GM19351 (cell line): ENCODE results near the gene SLC35E3.

Experiments
- ATAC-seq: cut with Tn5 transposase; IDR thresholded peaks from one replicate; pipeline ENCODE4 v1.9.1; 2021; ENCODE audit warnings: mild to moderate bottlenecking, moderate library complexity; ENCODE audit not compliant: unreplicated experiment

The SLC35E3 gene

DNA sequence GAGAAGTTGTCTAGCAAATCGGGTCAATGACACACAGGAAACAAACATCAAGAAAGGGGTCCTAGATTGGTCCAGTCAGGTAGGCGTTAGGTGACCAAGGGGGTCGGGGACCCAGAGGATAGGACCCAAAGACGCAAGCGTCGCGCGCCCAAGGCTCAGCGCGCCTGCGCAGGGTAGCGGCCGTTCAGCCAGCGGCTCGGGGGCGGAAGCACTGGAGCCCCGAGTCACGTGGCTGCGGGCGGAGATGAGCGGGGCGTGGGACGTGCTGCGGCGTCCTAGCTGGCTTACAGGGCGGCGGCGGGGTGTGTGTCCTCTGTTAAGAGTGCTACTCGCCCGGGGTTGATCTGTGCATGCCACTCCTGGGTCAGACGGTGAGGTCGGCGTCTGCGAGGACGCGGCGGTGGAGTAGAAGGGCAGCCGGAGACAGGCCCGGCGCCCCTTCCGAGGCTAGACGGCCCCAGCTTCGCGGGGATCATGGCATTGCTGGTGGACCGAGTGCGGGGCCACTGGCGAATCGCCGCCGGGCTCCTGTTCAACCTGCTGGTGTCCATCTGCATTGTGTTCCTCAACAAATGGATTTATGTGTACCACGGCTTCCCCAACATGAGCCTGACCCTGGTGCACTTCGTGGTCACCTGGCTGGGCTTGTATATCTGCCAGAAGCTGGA, at the start of gene SLC35E3:
Gene SLC35E3 (plus strand): TSS at position 273 of the 668 bp plus-strand sequence. CDS start 202 bp downstream, at position 475.
- ATAC-seq, result peak; percentile 98

DNA sequence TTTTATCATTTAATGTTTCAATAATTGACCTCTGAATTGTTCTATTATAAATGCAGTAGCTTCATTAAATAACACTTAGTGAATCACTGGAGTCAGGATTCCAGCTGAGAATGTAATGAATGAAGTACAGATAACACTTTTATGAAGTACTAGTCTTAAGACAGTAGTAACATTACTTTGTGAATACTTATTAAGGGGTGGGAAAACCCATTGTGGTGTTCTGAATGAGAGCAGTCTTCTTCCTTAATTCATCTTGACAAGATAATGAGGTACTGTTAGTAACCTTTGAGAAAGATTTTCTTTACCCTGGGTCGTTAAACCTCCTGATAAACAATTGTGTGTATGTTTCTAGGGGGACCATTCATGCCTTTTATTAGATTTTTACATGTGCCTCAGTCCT, 46.5 kb upstream of the SLC35E3 start:
- ATAC-seq, result no peak

DNA sequence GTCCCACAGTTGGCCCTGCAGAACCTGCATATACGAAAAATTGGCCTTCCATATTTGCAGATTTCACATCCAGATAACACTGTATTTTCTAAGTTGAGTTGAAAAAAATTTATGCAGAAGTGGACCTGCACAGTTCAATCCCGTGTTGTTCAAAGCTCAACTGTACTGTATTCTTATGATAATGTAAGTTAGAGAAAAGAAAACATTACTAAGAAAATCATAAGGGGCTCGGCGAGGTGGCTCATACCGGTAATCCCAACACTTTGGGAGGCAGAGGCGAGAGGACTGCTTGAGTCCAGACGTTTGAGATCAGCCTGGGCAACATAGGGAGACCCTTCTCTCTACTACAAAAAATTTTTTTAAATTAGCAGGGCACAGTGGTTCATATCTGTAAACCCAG, 18.2 kb upstream of the SLC35E3 start:
- no peak for ATAC-seq

DNA sequence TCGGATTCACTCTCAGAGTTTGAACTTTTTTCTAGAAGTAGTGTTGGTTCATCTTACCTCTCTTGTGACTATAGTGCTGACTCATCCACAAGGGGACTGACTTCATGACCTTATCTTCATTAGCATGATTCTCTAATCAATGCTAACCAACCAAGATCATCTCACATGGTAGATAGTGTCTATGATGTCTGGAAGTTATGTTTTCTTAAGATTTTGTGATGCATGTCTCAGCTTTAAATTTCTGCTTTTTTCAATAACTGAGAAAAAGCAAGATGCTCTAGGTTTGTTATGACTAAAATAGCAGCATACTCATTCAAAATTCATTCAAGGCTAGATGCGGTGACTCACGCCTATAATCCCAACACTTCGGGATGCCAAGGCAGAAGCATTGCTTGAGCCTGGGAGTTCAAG, 12.3 kb upstream of the SLC35E3 start:
- no peak for ATAC-seq

DNA sequence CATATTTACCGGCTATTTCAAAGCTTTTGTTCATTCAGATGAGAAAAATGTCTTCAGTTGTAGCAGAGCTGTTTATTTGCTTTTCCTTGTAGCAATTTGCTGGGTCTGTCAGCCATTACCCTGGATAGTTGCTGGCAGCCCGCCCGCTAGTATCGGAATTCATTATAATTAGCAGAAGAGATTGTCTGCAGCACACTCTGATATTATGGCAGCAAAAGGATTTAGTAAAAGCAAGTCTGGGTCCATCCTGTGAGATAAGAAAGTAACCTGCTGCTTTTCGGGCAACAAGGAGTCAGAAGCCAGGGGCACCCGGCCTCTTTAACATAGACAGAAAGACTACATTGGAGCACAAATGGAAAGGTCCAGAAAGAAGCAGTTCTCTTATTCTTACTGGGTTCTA, 6.1 kb upstream of the SLC35E3 start:
- ATAC-seq, result no peak

DNA sequence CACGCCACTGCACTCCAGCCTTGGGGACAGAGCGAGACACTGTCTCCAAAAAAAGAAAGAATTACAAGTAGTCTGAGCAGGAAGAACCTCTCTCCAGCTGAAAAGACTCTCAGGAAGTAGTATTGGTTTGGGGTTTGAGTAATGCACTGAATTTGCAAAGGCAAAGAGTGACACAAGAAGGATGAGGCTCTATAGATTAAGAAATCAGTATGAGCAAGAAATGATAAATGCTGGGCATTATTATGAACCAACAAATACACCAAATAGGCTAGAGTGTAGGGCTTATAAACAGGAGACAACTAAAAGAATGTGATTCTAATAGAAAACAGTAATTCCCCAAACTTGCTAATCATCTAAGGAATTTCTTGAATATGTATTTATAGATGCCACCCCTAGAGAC, 2.6 kb upstream of the SLC35E3 start:
- ATAC-seq, result no peak

DNA sequence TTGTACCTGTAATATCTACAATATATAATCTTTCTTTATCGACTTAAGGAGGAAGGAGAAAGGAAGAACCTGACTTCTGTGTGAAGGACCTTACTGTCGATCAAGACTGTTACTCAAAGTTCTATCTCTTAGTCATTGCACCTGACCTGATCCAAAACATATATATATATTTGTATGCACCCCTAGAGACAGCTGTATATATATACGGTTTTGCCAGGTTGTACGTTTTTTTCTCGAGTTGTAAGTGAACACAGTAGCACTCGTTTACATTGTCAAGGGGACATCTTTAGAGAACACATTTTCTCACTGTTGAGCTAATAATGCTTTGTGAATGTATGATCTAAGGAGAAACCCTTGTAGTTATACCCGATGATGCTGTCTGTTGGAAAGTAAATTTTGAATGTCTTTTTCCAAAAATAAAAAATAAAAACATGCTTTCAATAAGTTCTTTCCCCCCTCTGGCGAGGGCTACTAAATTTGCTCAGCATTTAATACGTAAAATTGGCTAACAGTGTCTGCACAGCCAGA, 536 bp upstream of the SLC35E3 start:
- no peak for ATAC-seq

DNA sequence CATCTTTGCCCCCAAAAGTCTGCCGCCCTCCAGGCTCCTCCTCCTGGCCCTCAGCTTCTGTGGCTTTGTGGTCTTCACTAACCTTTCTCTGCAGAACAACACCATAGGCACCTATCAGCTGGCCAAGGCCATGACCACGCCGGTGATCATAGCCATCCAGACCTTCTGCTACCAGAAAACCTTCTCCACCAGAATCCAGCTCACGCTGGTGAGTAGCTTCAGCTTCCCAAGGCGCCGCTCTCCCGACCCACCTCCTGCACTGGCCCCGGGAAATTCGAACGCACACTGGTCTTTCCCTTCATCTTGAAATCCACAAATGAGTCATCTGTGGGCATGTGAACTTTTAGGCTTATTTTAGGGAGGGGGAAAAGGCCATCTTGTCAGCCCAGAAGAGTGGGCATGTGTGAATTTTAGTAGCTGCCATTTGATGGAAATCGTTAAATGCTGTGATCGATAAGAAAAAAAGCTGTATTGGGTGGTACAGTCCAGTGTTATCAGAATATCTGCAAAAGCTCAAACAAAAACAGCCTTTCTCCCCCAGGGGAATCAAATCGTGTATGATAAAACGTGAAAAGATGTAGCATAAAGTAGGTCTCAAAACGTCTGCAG, 700 bp downstream of the SLC35E3 start:
- ATAC-seq, result peak; percentile 36

DNA sequence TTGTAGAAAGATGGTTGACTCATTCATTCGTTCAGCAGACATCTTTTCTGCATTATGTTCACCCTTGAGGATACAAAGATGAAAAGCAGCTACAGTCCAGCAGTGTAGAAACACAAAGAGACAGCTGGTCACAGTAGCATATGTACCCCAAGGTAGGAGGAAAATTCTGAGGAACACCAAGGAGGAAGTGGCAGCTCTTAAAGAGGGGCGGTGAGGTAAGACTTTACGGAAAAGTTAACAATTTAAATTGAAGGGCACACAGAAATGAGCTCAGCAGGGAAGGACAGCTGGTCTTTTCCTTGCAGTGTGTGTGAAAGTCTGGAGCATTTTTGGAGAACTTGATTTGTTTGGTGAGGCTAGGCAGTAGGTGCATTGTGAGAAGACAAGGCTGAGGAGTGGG, 3.5 kb downstream of the SLC35E3 start:
- ATAC-seq, result no peak

DNA sequence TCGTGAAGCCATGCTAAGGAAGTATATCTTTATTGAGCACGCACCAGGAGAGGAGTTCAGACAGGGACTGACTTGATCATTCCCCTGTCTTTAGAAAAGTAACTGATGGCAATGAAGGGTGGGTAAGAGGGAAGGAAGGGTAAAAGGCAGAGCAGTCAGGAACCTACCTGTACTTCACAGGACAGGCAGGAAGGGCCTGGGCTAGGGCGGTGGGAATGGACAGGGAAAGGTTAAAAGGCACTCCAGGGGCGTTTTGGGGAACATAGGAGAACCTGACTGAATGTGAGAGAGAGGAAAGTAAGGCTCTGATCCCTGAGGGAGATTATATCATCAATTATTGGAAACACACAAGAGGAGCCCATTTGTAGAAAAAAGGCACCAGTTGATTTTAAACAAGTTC, 3.9 kb downstream of the SLC35E3 start:
- ATAC-seq, result no peak

DNA sequence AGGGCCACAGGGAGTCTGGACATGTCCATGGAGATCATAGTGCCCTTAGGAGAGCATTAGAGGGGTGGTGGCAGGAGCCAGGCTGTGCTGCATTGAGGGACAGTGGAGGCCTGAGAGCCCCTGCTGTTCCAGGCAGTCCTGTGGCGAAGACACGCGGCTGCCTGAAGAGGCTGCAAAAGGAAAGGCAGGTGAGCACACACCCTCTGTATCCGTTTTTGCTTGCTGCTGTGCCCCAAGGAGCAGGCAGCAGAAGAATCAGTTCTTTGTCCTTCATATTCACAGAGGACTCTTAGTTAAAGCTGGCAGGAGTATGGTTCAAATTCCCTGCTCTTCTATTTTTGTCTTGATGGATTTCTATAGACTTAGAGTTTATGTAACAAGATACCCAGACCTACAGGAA, 4.5 kb downstream of the SLC35E3 start:
- ATAC-seq, result no peak

DNA sequence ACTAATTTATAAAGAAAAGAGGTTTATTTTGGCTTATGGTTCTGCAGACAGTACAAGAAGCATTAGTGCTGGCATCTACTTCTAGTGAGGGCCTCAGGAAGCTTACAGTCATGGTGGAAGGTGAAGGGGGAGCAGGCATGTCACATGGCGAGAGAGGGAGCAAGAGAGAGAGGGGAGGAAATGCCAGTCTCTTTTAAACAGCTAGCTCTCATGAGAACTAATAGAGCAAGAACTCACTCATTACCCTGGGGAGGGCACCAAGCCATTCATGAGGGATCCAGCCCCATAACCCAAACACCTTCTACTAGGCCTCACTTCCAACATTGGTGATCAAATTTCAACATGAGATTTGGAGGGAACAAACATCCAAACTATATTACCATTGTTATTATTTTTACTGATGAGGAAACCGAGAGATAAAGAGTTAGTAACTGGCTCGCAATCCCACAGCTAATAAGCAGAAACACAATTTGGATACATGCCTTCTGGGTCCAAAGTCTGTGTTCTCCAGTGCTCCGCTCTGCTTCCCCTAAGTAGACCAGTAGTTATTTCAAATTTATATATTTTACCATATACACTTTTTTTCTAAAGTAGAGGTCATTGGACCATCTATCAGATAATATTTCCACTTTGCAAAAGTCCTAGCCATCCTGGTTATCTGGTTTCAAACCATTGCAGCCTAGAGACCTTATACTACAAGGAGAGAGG, 9.7 kb downstream of the SLC35E3 start:
- no peak for ATAC-seq

DNA sequence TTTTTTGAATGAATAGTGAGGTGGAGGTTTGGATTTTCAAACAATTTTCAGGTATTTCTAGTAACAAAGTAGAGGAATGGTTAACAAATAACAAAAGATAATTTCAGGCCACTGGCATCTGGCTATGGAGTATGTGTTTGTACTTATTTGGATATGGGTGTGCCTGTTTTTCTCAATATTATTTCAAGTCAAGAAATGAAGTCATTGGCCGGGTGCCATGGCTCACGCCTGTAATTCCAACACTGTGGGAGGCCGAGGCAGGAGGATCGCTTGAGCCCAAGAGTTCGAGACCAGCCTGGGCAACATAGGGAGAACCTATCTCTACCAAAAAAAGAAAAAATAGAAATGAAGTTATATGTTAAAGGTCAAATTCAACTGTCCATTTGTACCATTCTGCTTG, 13.9 kb downstream of the SLC35E3 start:
- ATAC-seq, result no peak

DNA sequence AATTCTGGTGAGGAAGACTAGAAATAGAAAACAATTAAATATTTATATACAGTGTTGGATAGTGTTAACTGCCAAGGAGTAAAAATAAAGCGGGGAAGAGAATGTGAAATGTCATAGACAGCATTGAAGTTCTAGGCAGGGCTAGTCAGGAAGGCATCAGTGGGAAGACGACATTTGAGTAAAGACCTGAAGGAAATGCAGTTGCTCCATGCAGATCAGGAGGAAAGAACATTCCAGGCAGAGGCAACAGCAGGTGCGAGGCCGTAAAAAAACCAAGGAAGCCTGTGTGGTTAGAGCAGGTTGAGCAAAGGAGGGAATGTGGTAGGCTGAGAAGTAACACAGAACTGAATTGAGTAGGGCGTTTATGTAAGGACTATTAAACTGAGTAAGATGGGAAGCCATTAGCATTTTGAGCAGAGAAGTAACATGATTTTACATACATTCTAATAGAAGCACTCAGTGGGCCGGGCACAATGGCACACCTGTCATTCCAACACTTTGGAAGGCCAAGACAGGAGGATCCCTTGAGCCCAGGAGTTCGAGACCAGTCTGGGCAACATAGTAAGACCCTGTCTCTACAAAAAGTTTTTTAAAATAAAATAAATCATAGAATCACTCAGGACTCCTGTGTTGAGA, 14.9 kb downstream of the SLC35E3 start:
- no peak for ATAC-seq

DNA sequence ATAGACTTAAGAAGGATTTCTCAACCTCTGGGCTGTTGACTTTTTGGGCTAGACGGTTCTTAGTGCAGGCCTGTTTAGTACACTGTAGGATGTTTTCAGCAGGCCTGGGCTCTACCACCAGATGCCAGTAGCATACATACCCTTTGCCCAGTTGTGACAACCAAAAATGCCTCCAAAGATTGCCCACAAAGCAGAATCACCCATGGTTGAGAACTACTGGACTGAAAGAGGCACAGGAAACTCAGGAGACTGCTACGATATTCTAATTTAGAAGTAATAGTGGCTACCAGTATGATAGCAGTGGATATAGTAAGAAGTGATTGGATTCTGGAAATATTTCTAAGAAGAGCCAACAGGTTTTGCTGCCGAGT, 15.5 kb downstream of the SLC35E3 start:
- no peak for ATAC-seq

DNA sequence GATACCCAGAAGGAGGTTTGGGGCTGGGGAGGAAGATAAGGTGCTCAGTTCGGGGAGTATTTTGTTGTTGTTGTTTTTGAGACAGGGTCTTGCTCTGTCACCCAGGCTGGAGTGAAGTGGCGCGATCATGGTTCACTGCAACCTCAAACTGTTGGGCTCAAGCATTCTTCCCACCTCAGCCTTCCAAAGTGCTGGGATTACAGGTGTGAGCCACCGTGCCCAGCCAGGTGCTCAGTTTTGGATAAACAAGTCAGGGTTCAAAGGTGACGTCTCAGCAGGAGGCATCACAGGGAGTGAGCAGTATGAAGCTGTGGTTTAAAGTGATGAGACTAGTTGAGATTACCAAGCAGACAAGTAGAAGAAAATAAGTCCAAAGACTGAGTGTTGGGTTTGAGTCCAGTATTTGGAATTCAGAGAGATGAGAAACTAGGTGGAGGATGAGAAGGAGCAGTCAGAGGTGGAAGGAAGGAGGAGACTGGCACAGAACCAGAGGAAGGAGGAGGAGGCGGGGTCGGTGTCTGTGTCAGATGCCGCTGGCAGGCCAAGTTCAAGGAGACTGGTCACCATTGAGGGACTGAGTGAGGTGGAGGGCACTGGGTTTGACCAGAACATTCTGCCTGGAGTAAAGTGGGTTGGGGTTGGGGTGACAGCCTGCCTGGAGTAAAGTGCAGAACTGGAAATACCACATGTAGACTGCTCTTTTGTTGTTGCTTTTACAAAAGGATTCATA, 16.1 kb downstream of the SLC35E3 start:
- no peak for ATAC-seq

DNA sequence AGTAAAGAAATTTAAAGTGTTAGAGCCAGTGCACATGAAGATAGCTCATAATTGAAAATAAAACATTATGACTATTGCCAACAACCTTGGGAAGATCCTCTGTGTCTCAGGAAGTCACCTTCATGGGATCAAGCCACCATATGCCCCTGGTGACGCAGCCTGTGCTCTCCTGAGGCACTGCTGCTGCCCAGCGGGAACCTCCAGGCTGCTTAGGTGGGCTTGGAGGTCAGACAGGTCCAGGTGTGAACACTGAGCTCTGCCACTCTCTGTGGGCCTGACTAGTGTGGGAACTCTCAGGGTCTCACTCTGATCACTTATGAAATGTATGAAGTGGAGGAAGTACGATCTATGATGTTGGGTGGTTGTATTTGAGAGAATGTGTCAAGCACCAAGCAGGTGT, 16.7 kb downstream of the SLC35E3 start:
- ATAC-seq, result no peak

DNA sequence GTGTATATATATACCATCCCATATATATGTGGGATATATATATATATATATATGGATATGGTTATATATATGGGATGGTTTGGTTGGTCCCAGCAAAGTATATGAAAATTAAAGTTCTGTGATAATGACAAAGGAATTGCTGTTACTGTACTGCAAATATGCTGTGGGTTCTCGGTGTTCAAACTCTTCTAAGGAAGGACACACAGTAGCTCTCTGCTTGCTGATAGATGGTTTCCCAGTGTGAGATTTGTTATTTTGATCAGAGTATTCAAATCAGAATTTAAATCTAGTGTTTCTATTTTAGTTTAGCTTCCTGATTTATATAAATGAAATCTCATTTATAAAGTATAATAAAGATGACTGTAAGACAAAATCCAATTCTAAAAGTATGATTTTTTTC, 19.7 kb downstream of the SLC35E3 start:
- ATAC-seq, result no peak

DNA sequence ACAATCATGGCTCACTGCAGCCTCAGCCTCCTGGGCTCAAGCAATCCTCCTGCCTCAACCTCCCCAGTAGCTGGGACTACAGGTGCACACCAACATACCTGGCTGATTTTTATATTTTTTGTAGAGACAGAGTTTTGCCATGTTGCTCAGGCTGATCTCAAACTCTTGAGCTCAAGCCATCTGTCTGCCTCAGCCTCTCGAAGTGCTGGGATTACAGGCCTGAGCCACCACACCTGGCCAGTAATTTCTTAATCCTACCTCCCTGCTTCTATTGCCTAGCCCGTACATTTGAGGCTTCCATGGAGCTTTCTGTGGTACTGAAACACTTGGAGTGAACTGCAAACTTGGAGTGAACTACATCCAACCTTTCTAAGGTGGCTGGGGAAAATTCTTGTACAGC, 20.7 kb downstream of the SLC35E3 start:
- no peak for ATAC-seq

DNA sequence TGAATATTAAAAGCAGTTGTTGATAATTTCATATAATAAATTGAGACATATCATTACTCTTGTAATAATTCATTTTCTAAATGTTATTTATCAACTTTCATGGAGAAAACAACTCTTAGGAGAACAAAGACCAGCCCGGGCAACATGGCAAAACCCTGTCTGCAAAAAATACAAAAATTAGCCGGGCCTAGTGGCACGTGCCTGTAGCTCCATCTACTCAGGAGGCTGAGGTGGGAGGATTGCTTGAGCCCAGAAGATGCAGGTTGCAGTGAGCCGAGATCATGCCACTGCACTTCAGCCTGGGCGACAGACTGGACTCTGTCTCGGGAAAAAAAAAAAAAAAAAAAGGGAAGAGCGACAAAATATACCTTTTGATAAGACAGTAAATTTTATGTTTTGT, 21.2 kb downstream of the SLC35E3 start:
- no peak for ATAC-seq

DNA sequence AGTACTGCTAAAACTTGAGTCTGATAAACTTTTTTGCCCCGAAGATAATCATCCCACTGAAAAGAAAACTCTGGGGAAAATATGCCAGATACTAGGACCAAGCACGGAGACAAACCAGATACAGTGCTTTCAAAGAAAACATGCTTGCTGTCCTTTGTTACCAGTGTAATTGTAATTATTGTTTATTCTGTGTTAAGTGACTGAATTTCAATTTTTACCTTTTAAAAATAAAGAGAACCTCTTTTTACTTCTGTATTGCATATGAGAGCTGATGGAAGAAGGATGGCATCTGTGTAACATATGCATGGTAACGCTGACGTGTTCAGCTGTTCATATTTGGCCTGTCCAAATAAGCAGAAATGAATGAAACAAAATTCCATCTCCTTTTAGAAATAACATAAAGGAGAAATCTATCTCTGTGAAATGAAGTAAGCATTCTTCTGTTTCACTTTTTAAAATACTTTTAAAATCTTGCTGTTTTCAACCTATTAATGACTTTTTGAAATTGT, 22.5 kb downstream of the SLC35E3 start:
- no peak for ATAC-seq
